NT2/D1 (cell line): ENCODE results near the gene NMUR2.

Experiments used
- YY1 ChIP-seq: IDR thresholded peaks from 2 replicates; pipeline ENCODE4 v1.6.1; 2011; ENCODE audit not compliant: insufficient read length, insufficient read depth
- ZNF274 ChIP-seq: IDR thresholded peaks from 2 replicates; pipeline ENCODE4 v1.6.1; 2011; ENCODE audit warnings: mild to moderate bottlenecking, low read depth, low read length

DNA sequence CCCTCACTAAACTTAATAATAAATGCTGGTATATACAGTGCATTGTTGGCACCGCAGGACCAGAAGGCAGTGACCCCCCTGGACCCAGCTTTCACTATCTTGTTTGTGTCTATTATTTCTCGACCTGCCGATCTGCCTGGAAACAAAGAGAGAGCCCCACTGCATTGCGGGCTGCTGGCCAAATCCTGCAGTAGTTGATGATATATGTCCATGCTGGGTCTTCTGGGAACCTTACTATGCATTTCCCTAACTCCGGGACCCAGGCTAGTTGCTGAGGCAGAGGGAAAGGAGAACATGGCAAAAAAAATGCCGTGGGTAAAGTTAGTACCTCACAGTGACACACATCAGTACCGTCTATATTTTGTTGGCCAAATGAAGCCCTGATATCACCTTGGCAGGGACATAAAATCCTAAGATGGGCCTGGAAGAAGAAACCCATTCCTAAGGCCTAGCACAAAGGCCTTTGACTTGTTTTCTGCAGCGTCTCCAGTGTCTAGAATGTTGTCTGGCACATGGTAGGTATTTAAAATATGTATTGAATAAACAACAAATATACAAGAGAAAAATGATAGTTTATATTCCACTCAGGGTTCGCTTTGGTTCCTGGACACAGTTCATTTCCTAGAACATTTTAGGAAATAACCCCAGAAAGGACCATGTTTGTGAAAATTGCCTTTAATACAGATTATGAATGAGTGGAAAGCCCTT is 46.1 kb downstream of the NMUR2 start:
- TF ChIP-seq YY1 (no peak), ZNF274 (no peak)
